Measurements from ENCODE around the gene SAFB2.

SAFB2 gene

GRCh38 chr19:5557691-5558090 lies 64.9 kb downstream of the SAFB2 start:
- Histone ChIP-seq H3K9ac (ENCODE audit: low read depth in 1 of 2, low read length in 2 of 2) (no peak overlapping the region), H3K4me3 (ENCODE audit: low read depth in 1 of 2, low read length in 2 of 2) (no peak overlapping the region), H3K9me3 (ENCODE audit: control insufficient read depth in 1 of 2, low read length in 2 of 2) (peaks cover 4 to 9% of the 10 kb centered on the region in 2 donors), H3K36me3 (ENCODE audit: control insufficient read depth in 1 of 2, insufficient read depth in 2 of 2, low read length in 2 of 2) (no peaks in the 10 kb centered on the region), H3K27ac (ENCODE audit: low read depth, low read length) (no peak overlapping the region), H3K27me3 (ENCODE audit: control insufficient read depth in 1 of 2, insufficient read depth in 2 of 2, low read length in 2 of 2) (no peaks in the 10 kb centered on the region), H3K4me1 (ENCODE audit: control insufficient read depth in 1 of 2, insufficient read depth in 2 of 2, low read length in 2 of 2) (no peaks in the 10 kb centered on the region)

GRCh38 chr19:5554828-5555227 lies 67.7 kb downstream of the SAFB2 start:
- no peaks in the 10 kb centered on the region for H3K36me3 ChIP-seq (ENCODE audit: control insufficient read depth in 1 of 2, insufficient read depth in 2 of 2, low read length in 2 of 2)
- no peak overlapping the region for H3K9ac ChIP-seq (ENCODE audit: low read depth in 1 of 2, low read length in 2 of 2)
- no peaks in the 10 kb centered on the region for H3K4me1 ChIP-seq (ENCODE audit: control insufficient read depth in 1 of 2, insufficient read depth in 2 of 2, low read length in 2 of 2)
- H3K4me3 ChIP-seq (ENCODE audit: low read depth in 1 of 2, low read length in 2 of 2) = no peak overlapping the region
- H3K9me3 ChIP-seq (ENCODE audit: control insufficient read depth in 1 of 2, low read length in 2 of 2) = no peaks in the 10 kb centered on the region
- no peaks in the 10 kb centered on the region for H3K27me3 ChIP-seq (ENCODE audit: control insufficient read depth in 1 of 2, insufficient read depth in 2 of 2, low read length in 2 of 2)
- no peak overlapping the region for H3K27ac ChIP-seq (ENCODE audit: low read depth, low read length)

GRCh38 chr19:5553892-5554291 lies 68.7 kb downstream of the SAFB2 start:
- H3K36me3 ChIP-seq (ENCODE audit: control insufficient read depth in 1 of 2, insufficient read depth in 2 of 2, low read length in 2 of 2) = no peaks in the 10 kb centered on the region
- H3K9ac ChIP-seq (ENCODE audit: low read depth in 1 of 2, low read length in 2 of 2) = no peak overlapping the region
- no peaks in the 10 kb centered on the region for H3K9me3 ChIP-seq (ENCODE audit: control insufficient read depth in 1 of 2, low read length in 2 of 2)
- no peak overlapping the region for H3K4me3 ChIP-seq (ENCODE audit: low read depth in 1 of 2, low read length in 2 of 2)
- H3K27ac ChIP-seq (ENCODE audit: low read depth, low read length) = no peak overlapping the region
- H3K27me3 ChIP-seq (ENCODE audit: control insufficient read depth in 1 of 2, insufficient read depth in 2 of 2, low read length in 2 of 2) = no peaks in the 10 kb centered on the region
- H3K4me1 ChIP-seq (ENCODE audit: control insufficient read depth in 1 of 2, insufficient read depth in 2 of 2, low read length in 2 of 2) = no peaks in the 10 kb centered on the region

- no peaks in the 10 kb centered on the region for H3K9me3 ChIP-seq (ENCODE audit: control insufficient read depth in 1 of 2, low read length in 2 of 2)
- no peaks in the 10 kb centered on the region for H3K4me1 ChIP-seq (ENCODE audit: control insufficient read depth in 1 of 2, insufficient read depth in 2 of 2, low read length in 2 of 2)
- no peak overlapping the region for H3K27ac ChIP-seq (ENCODE audit: low read depth, low read length)
- H3K9ac ChIP-seq (ENCODE audit: low read depth in 1 of 2, low read length in 2 of 2) = no peak overlapping the region
- no peak overlapping the region for H3K4me3 ChIP-seq (ENCODE audit: low read depth in 1 of 2, low read length in 2 of 2)
- no peaks in the 10 kb centered on the region for H3K36me3 ChIP-seq (ENCODE audit: control insufficient read depth in 1 of 2, insufficient read depth in 2 of 2, low read length in 2 of 2)
- H3K27me3 ChIP-seq (ENCODE audit: control insufficient read depth in 1 of 2, insufficient read depth in 2 of 2, low read length in 2 of 2) = peaks cover 0 to 3% of the 10 kb centered on the region in 2 donors
Measured at GRCh38 chr19:5547881-5548280, 74.7 kb downstream of the SAFB2 start.

GRCh38 chr19:5545984-5546383 lies 76.6 kb downstream of the SAFB2 start:
- Histone ChIP-seq H3K9ac (ENCODE audit: low read depth in 1 of 2, low read length in 2 of 2) (no peak overlapping the region), H3K4me1 (ENCODE audit: control insufficient read depth in 1 of 2, insufficient read depth in 2 of 2, low read length in 2 of 2) (no peaks in the 10 kb centered on the region), H3K4me3 (ENCODE audit: low read depth in 1 of 2, low read length in 2 of 2) (no peak overlapping the region), H3K27me3 (ENCODE audit: control insufficient read depth in 1 of 2, insufficient read depth in 2 of 2, low read length in 2 of 2) (peaks cover 0 to 3% of the 10 kb centered on the region in 2 donors), H3K27ac (ENCODE audit: low read depth, low read length) (no peak overlapping the region), H3K36me3 (ENCODE audit: control insufficient read depth in 1 of 2, insufficient read depth in 2 of 2, low read length in 2 of 2) (no peaks in the 10 kb centered on the region), H3K9me3 (ENCODE audit: control insufficient read depth in 1 of 2, low read length in 2 of 2) (no peaks in the 10 kb centered on the region)

GRCh38 chr19:5545051-5545450 lies 77.5 kb downstream of the SAFB2 start:
- Histone ChIP-seq H3K9ac (ENCODE audit: low read depth in 1 of 2, low read length in 2 of 2) (no peak overlapping the region), H3K27me3 (ENCODE audit: control insufficient read depth in 1 of 2, insufficient read depth in 2 of 2, low read length in 2 of 2) (peaks cover 0 to 3% of the 10 kb centered on the region in 2 donors), H3K27ac (ENCODE audit: low read depth, low read length) (no peak overlapping the region), H3K4me1 (ENCODE audit: control insufficient read depth in 1 of 2, insufficient read depth in 2 of 2, low read length in 2 of 2) (no peaks in the 10 kb centered on the region), H3K4me3 (ENCODE audit: low read depth in 1 of 2, low read length in 2 of 2) (no peak overlapping the region), H3K9me3 (ENCODE audit: control insufficient read depth in 1 of 2, low read length in 2 of 2) (no peaks in the 10 kb centered on the region), H3K36me3 (ENCODE audit: control insufficient read depth in 1 of 2, insufficient read depth in 2 of 2, low read length in 2 of 2) (no peaks in the 10 kb centered on the region)

GRCh38 chr19:5542665-5543064 lies 79.9 kb downstream of the SAFB2 start:
- Histone ChIP-seq H3K9me3 (ENCODE audit: control insufficient read depth in 1 of 2, low read length in 2 of 2) (no peaks in the 10 kb centered on the region), H3K4me3 (ENCODE audit: low read depth in 1 of 2, low read length in 2 of 2) (no peak overlapping the region), H3K27ac (ENCODE audit: low read depth, low read length) (no peak overlapping the region), H3K9ac (ENCODE audit: low read depth in 1 of 2, low read length in 2 of 2) (no peak overlapping the region), H3K36me3 (ENCODE audit: control insufficient read depth in 1 of 2, insufficient read depth in 2 of 2, low read length in 2 of 2) (no peaks in the 10 kb centered on the region), H3K4me1 (ENCODE audit: control insufficient read depth in 1 of 2, insufficient read depth in 2 of 2, low read length in 2 of 2) (no peaks in the 10 kb centered on the region), H3K27me3 (ENCODE audit: control insufficient read depth in 1 of 2, insufficient read depth in 2 of 2, low read length in 2 of 2) (peaks cover 0 to 6% of the 10 kb centered on the region in 2 donors)

- no peak overlapping the region for H3K27ac ChIP-seq (ENCODE audit: low read depth, low read length)
- H3K4me3 ChIP-seq (ENCODE audit: low read depth in 1 of 2, low read length in 2 of 2) = no peak overlapping the region
- H3K9ac ChIP-seq (ENCODE audit: low read depth in 1 of 2, low read length in 2 of 2) = no peak overlapping the region
- no peaks in the 10 kb centered on the region for H3K9me3 ChIP-seq (ENCODE audit: control insufficient read depth in 1 of 2, low read length in 2 of 2)
- no peaks in the 10 kb centered on the region for H3K36me3 ChIP-seq (ENCODE audit: control insufficient read depth in 1 of 2, insufficient read depth in 2 of 2, low read length in 2 of 2)
- H3K4me1 ChIP-seq (ENCODE audit: control insufficient read depth in 1 of 2, insufficient read depth in 2 of 2, low read length in 2 of 2) = no peaks in the 10 kb centered on the region
- peaks cover 0 to 8% of the 10 kb centered on the region in 2 donors for H3K27me3 ChIP-seq (ENCODE audit: control insufficient read depth in 1 of 2, insufficient read depth in 2 of 2, low read length in 2 of 2)
Measured at GRCh38 chr19:5541456-5541855, 81.1 kb downstream of the SAFB2 start.

- H3K27ac ChIP-seq (ENCODE audit: low read depth, low read length) = no peak overlapping the region
- no peaks in the 10 kb centered on the region for H3K36me3 ChIP-seq (ENCODE audit: control insufficient read depth in 1 of 2, insufficient read depth in 2 of 2, low read length in 2 of 2)
- H3K9ac ChIP-seq (ENCODE audit: low read depth in 1 of 2, low read length in 2 of 2) = no peak overlapping the region
Measured at GRCh38 chr19:5540208-5540607, 82.4 kb downstream of the SAFB2 start.

GRCh38 chr19:5537870-5538269 lies 84.7 kb downstream of the SAFB2 start:
- H3K27ac ChIP-seq (ENCODE audit: low read depth, low read length) = no peak overlapping the region
- H3K9ac ChIP-seq (ENCODE audit: low read depth in 1 of 2, low read length in 2 of 2) = no peak overlapping the region
- H3K4me1 ChIP-seq (ENCODE audit: control insufficient read depth in 1 of 2, insufficient read depth in 2 of 2, low read length in 2 of 2) = no peaks in the 10 kb centered on the region
- no peaks in the 10 kb centered on the region for H3K36me3 ChIP-seq (ENCODE audit: control insufficient read depth in 1 of 2, insufficient read depth in 2 of 2, low read length in 2 of 2)
- H3K4me3 ChIP-seq (ENCODE audit: low read depth in 1 of 2, low read length in 2 of 2) = no peak overlapping the region
- H3K27me3 ChIP-seq (ENCODE audit: control insufficient read depth in 1 of 2, insufficient read depth in 2 of 2, low read length in 2 of 2) = peaks cover 0 to 8% of the 10 kb centered on the region in 2 donors
- peaks cover 13% of the 10 kb centered on the region in 2 donors for H3K9me3 ChIP-seq (ENCODE audit: control insufficient read depth in 1 of 2, low read length in 2 of 2)

More at GRCh38 chr19:5540208-5540607, 82.4 kb downstream of the SAFB2 start:
- Histone ChIP-seq H3K4me1 (ENCODE audit: control insufficient read depth in 1 of 2, insufficient read depth in 2 of 2, low read length in 2 of 2) (no peaks in the 10 kb centered on the region), H3K27me3 (ENCODE audit: control insufficient read depth in 1 of 2, insufficient read depth in 2 of 2, low read length in 2 of 2) (peaks cover 0 to 11% of the 10 kb centered on the region in 2 donors), H3K9me3 (ENCODE audit: control insufficient read depth in 1 of 2, low read length in 2 of 2) (peaks cover 3 to 4% of the 10 kb centered on the region in 2 donors), H3K4me3 (ENCODE audit: low read depth in 1 of 2, low read length in 2 of 2) (no peak overlapping the region)
